IPS DF 6.9 (cell line): ENCODE data around the gene ST3GAL2.
"Not testable (repeated sequence)": the region's sequence is repeated elsewhere in the genome, so short reads cannot be mapped to it uniquely, and the experiment has no call there.

Experiments
- DNase-seq: peaks from one replicate; pipeline ENCODE4 v3.0.0-alpha.2; 2013; ENCODE audit warnings: low read depth, low spot score
- H3K27ac ChIP-seq: one replicate; pipeline ENCODE4 v1.5.1; 2013; ENCODE audit warnings: low read length, control low read depth
- H3K27me3 ChIP-seq: 2 replicates; pipeline ENCODE4 v1.6.1; 2013; ENCODE audit warnings: mild to moderate bottlenecking, low read length; ENCODE audit not compliant: control insufficient read depth, insufficient read depth
- H3K36me3 ChIP-seq: 2 replicates; pipeline ENCODE4 v1.6.1; 2013; ENCODE audit warnings: low read length; ENCODE audit not compliant: control insufficient read depth, insufficient read depth
- H3K4me1 ChIP-seq: 2 replicates; pipeline ENCODE4 v1.6.1; 2013; ENCODE audit warnings: low read length; ENCODE audit not compliant: control insufficient read depth, insufficient read depth
- H3K4me3 ChIP-seq: 2 replicates; pipeline ENCODE4 v1.5.1; 2013; ENCODE audit warnings: mild to moderate bottlenecking, low read length
- H3K9me3 ChIP-seq: 2 replicates; pipeline ENCODE4 v1.6.1; 2013; ENCODE audit warnings: low read length, inconsistent platforms; ENCODE audit not compliant: control insufficient read depth, insufficient read depth
- WGBS: extraction: QIAGEN DNeasy Blood & Tissue Kit; methylation state at CpG from one replicate; pipeline ENCODE4 v1.1.7; 2013; ENCODE audit warnings: mixed read lengths, missing lambda C conversion rate; ENCODE audit not compliant: insufficient read length, insufficient coverage; 5-methylcytosine and 5-hydroxymethylcytosine counted together

ST3GAL2 gene

DNA sequence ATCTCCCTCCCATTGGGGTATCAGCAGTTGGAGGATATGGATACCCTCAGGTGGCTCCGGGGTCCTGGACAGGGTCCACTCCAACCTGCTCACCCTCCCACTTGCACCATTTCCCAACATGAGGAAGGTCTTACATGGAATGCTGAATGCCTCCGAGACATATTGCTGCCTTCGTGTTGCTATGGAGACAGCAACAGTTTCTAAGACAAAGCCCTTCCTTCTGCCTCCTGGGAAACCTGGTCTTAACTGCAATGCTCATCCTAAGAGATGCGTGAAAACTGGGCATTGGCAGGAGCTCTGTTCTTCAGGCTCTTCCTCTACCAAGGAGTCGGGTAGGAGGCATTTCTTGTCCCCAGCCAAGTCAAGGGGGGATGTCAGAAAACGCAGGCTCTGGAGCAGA lies 45.2 kb downstream of the ST3GAL2 start:
- Histone ChIP-seq H3K36me3 (peaks cover 11% of the 10 kb centered on the region), H3K4me1 (no peaks in the 10 kb centered on the region), H3K27me3 (no peaks in the 10 kb centered on the region), H3K27ac (no peak overlapping the region), H3K4me3 (no peak overlapping the region), H3K9me3 (no peaks in the 10 kb centered on the region)
- no peak for DNase-seq
- no CpG with 5 or more reads among the region's 6 CpGs for WGBS

DNA sequence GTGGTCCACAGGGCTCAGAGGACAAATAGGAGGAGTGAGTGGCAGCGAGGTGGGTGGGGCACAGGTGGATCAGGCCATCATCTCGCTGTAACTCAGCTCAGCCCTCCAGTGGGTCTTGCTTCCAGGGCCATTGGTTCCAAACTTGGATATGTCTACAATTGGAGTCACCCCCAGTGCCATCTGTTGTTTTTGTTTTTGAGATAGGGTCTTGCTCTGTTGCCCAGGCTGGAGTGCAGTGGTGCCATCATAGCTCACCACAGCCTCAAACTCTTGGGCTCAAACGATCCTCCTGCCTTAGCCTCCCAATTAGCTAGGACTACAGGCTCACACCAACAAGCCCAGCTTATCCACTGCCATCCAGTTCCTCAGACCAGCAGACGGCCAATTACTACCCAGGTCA lies 46.3 kb downstream of the ST3GAL2 start:
- Histone ChIP-seq H3K4me3 (no peak overlapping the region), H3K9me3 (no peaks in the 10 kb centered on the region), H3K27ac (no peak overlapping the region), H3K36me3 (peaks cover 10% of the 10 kb centered on the region; the same call in 1 of the 2 replicates), H3K27me3 (no peaks in the 10 kb centered on the region), H3K4me1 (no peaks in the 10 kb centered on the region)
- no CpG with 5 or more reads among the region's 4 CpGs for WGBS
- DNase-seq = no peak

DNA sequence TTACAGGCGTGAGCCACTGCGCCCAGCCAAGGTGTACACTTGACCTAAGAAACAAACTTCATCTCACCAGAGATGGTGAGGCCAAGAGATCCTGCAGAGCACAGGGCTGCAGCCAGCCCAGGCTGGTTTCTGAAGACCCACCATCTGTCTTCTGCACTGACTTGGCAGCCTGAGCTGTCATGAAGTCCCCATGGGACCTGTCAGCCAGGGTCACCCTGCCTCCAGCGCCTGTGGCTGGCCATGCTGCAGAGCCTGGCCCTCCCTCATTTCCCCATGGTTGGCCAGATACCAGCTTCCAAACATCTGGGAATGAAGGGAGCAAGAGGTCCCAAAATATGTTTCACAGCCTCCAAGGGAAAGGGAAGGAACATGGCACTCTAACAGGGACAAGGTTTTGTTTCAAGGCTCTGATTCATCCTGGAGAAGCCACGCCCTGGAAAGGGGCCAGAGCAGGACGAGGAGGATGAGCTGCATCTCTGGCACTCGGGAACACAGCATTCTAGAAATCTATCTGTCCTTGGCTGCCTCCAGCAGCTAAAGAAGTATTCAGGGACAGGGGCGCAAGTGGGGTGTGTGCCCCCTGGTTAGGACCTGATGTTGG lies 46.9 kb downstream of the ST3GAL2 start:
- H3K27me3 ChIP-seq = no peaks in the 10 kb centered on the region
- peaks cover 10% of the 10 kb centered on the region; the same call in 1 of the 2 replicates for H3K36me3 ChIP-seq
- no peaks in the 10 kb centered on the region for H3K4me1 ChIP-seq
- no peak overlapping the region for H3K4me3 ChIP-seq
- DNase-seq = no peak
- no peak overlapping the region for H3K27ac ChIP-seq
- no CpG with 5 or more reads among the region's 7 CpGs for WGBS
- no peaks in the 10 kb centered on the region for H3K9me3 ChIP-seq

DNA sequence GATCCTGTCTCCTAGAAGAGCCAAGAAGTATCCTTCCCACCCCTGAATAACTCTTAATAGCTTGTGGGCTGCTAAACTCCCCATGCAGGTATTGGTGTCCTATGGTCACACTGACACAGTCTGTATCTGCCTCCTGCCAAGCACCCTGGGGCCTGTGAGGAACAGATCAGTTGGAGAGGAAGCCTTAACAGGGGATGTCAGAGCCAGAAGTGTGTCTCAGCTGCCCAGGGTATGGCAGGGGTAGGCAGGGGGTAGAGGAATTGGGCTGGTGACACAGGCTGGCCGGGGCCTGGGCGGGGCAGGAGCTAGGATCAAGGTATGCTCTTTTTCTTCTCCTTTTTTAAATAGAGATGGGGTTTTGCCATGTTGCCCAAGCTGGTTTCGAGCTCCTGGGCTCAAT lies 47.5 kb downstream of the ST3GAL2 start:
- Histone ChIP-seq H3K4me3 (no peak overlapping the region), H3K27me3 (no peaks in the 10 kb centered on the region), H3K27ac (no peak overlapping the region), H3K4me1 (no peaks in the 10 kb centered on the region), H3K36me3 (peaks cover 10% of the 10 kb centered on the region; the same call in 1 of the 2 replicates), H3K9me3 (no peaks in the 10 kb centered on the region)
- WGBS = no CpG with 5 or more reads among the region's 3 CpGs
- no peak for DNase-seq

DNA sequence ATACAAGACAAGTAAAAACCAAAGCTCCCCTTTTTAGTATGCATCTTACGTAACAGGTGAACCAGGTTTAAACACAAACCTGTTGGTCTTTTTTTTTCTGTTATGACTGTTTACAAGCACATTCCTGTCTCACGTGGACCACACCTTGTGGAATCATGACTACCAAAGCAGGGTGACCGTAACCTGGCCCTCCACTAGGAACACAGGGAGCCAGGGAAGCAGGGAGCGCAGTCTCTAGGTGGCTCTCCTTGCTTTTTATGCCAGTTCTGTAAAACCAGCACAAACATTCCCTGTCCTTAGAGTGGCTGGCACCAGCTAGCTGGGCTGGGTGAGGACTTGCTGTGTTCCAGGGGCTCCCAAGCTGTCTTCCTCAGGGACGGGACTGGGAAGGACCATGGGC lies 48.1 kb downstream of the ST3GAL2 start:
- no CpG with 5 or more reads among the region's 5 CpGs for WGBS
- H3K36me3 ChIP-seq = peaks cover 10% of the 10 kb centered on the region; the same call in 1 of the 2 replicates

DNA sequence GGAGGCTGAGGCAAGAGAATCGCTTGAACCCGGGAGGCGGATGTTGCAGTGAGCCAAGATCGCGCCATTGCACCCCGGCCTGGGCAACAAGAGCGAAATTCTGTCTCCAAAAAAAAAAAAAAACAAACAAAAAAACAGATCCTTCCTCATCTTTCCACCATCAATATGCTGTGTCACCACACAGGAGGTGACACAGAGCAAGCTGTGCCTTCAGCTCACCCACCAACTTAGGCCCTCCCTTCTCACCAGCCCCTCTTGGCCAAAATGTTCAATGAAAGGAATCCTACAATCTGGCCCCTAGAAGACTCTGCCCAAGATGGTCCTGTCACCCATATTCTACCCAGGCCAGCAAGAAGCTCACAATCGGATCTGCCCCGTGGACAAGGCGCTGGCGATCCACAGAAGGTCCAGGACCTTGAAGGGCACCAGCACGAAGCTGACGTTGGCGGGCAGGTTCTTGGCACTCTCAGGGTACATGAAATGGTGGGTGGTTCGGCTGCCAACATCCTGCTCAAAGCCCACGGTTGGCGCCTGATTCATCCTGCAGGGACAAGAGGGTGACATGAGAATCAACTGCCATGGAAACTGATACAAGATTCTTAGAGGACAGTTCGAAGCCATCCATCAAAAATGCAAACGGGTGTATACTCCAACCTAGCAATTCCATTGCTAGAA lies 50.8 kb downstream of the ST3GAL2 start:
- H3K9me3 ChIP-seq = no peaks in the 10 kb centered on the region
- no peak overlapping the region for H3K27ac ChIP-seq
- H3K4me1 ChIP-seq = no peaks in the 10 kb centered on the region

More for the DNA sequence above, 48.1 kb downstream of the ST3GAL2 start:
- no peak for DNase-seq
- Histone ChIP-seq H3K27ac (no peak overlapping the region), H3K27me3 (no peaks in the 10 kb centered on the region), H3K9me3 (no peaks in the 10 kb centered on the region), H3K4me3 (no peak overlapping the region), H3K4me1 (no peaks in the 10 kb centered on the region)

DNA sequence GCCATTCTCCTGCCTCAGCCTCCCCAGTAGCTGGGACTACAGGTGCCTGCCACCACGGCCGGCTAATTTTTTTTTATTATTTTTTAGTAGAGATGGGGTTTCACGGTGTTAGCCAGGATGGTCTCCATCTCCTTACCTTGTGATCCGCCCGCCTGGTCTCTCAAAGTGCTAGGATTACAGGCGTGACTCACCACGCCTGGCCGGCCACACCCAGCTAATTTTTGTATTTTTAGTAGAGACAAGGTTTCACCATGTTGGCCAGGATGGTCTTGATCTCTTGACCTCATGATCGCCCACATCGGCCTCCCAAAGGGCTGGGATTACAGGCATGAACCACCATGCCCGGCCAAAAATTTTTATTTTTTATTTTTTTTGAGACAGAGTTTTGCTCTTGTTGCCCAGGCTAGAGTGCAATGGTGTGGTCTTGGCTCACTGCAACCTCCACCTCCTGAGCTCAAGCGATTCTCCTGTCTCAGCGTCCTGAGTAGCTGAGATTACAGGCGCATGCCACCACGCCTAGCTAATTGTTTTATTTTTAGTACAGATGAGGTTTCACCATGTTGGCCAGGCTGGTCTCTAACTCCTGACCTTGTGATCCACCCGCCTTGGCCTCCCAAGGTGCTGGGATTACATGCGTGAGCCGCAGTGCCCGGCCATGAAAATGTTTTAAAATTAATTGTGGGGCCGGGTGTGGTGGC lies 52.5 kb downstream of the ST3GAL2 start:
- not testable (repeated sequence) for H3K36me3 ChIP-seq, H3K9me3 ChIP-seq, H3K4me1 ChIP-seq, H3K4me3 ChIP-seq, H3K27me3 ChIP-seq, H3K27ac ChIP-seq, DNase-seq
- no CpG with 5 or more reads among the region's 20 CpGs for WGBS

More for the DNA sequence above, 50.8 kb downstream of the ST3GAL2 start:
- no peak overlapping the region for H3K4me3 ChIP-seq
- no peaks in the 10 kb centered on the region for H3K27me3 ChIP-seq
- peaks cover 5% of the 10 kb centered on the region; the same call in 1 of the 2 replicates for H3K36me3 ChIP-seq
- no peak for DNase-seq
- WGBS = no CpG with 5 or more reads among the region's 19 CpGs

DNA sequence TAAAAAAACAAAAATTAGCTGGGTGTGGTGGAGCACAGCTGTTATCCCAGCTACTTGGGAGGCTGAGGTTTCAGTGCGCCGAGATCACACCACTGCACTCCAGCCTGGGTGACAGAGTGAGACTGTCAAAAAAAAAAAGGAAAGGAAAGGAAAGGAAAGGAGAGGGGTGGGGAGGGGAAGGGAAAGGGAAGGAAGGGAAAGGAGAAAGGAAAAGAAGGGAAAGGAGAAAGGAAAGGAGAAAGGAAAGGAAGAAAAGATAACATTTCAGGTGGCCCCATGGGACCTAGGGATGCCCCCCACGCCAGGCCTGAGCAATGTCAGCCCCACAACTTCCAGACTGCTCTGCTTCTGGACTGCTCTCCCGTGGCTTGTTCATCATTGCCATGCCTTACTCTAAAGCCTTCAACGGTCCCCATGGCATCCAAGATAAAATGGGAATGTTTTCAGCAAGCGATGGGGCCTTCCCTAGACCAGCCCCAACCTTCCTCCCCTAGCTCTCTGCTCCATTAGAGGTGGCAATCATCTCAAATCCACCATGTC lies 55.4 kb downstream of the ST3GAL2 start:
- Histone ChIP-seq H3K9me3 (no peaks in the 10 kb centered on the region), H3K4me1 (0 out of 2 replicates have a peak, but pooled peaks cover 1% of the 10 kb centered on the region), H3K27me3 (no peaks in the 10 kb centered on the region), H3K27ac (no peak overlapping the region), H3K36me3 (peaks cover 5% of the 10 kb centered on the region; the same call in 1 of the 2 replicates), H3K4me3 (no peak overlapping the region)
- no peak for DNase-seq
- no CpG with 5 or more reads among the region's 6 CpGs for whole genome bisulfite sequencing

DNA sequence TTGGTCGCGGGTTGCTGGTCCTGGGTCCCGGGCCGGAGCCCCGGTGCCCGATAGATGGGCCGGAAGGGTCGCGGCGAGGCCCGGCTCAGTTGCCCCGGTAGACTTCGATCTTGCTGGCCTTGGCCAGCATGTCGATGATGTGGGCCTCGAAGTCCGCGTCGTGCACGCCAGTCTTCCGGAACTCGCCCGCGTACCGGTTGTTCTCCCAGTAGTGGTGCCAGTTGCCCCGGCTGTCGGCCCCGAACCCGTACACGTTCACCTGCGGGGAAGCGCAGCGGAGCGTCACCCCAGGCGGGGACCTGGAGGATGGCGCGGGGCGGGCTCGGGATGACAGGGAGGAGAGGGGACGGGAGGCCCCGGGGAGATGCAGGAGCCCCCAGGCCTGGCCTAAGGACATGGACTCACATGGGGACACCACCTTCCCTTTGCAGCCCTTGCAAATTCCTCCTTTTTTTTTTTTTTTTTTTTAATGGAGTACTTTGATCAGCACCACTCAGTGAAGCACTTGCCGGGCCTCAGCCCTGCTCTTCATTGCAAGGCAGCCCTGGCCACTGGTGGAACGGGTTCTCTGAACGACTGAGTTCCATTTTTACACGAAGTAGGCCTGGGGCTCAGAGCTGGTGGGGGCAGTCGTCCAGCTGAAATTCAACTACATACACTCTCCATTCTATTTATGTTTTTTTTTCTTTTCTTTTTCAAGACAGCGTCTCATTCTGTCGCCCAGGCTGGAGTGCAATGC lies 57.1 kb downstream of the ST3GAL2 start:
- H3K27ac ChIP-seq = no peak overlapping the region
- no peaks in the 10 kb centered on the region for H3K9me3 ChIP-seq
- H3K36me3 ChIP-seq = no peaks in the 10 kb centered on the region; the same call in 1 of the 2 replicates
- DNase-seq = no peak
- 0 out of 2 replicates have a peak, but pooled peaks cover 1% of the 10 kb centered on the region for H3K4me1 ChIP-seq
- H3K4me3 ChIP-seq = peak overlapping the region; percentile 50; the same call in 1 of the 2 replicates
- no peaks in the 10 kb centered on the region for H3K27me3 ChIP-seq
- no CpG with 5 or more reads among the region's 47 CpGs for WGBS
